Activated CD4-positive, alpha-beta memory T cell treated with anti-CD3 and anti-CD28 coated beads, Interleukin-2, amount 10 ng/mL, durations not matched to agents 7 days and 5 days (primary cell): ENCODE data around the gene SH3PXD2B. TPM values are rescaled to one million over a fixed set of nuclear protein-coding genes. Genes with fewer than 3 reads are reported as not detected.
"Not testable (repeated sequence)": the region's sequence is repeated elsewhere in the genome, so short reads cannot be mapped to it uniquely, and the experiment has no call there.

Source experiments
- CTCF ChIA-PET: fragments of 350-600 bp; sonication (Branson Sonifier 250); formaldehyde crosslinking; loops from one replicate; lab custom pipeline; 2021; ENCODE audit warnings: antibody characterized with exemption, inconsistent platforms; lab: Charles Lee
- POLR2A ChIA-PET: fragments of 350-600 bp; sonication (Branson Sonifier 250); formaldehyde crosslinking; loops from one replicate; lab custom pipeline; 2021; ENCODE audit warnings: antibody characterized with exemption; lab: Charles Lee
- DNase-seq: peaks from one replicate; pipeline ENCODE4 v3.0.0-alpha.2; 2020
- H3K27ac Mint-ChIP-seq: one replicate; pipeline ENCODE4 v1.8.0; 2021; ENCODE audit warnings: mild to moderate bottlenecking, mixed read lengths
- H3K27me3 Mint-ChIP-seq: one replicate; pipeline ENCODE4 v1.8.0; 2021; ENCODE audit warnings: mixed read lengths
- H3K36me3 Mint-ChIP-seq: one replicate; pipeline ENCODE4 v1.8.0; 2021; ENCODE audit warnings: low read depth, mixed read lengths
- H3K4me1 Mint-ChIP-seq: one replicate; pipeline ENCODE4 v1.8.0; 2021; ENCODE audit warnings: mixed read lengths
- H3K4me3 Mint-ChIP-seq: one replicate; pipeline ENCODE4 v1.8.0; 2021; ENCODE audit warnings: mild to moderate bottlenecking, mixed read lengths
- H3K9me3 Mint-ChIP-seq: one replicate; pipeline ENCODE4 v1.8.0; 2021; ENCODE audit warnings: mixed read lengths
- total RNA-seq, 2 experiments: library from RNA; stranded (reverse); gene quantifications; one replicate each; pipeline ENCODE4 v1.2.3, GENCODE V29; 2021

SH3PXD2B gene
- total RNA-seq, 2 experiments from 2014 or later: 0.25 TPM

- Mint-ChIP-seq H3K36me3 (no peaks in the 10 kb centered on the region), H3K4me3 (no peak overlapping the region), H3K27ac (no peak overlapping the region), H3K4me1 (no peaks in the 10 kb centered on the region), H3K9me3 (peaks cover 1% of the 10 kb centered on the region), H3K27me3 (peaks cover 36% of the 10 kb centered on the region)
- ChIA-PET CTCF (interaction anchor here (1.1 kb wide), 1 partner anchor 46 kb away, joined by 3 read pairs; no protein-coding TSS in a partner anchor), POLR2A (no interaction called here)
- DNase-seq: no peak
Measured at GRCh38 chr5:172402531-172403188, 51.7 kb downstream of the SH3PXD2B start.

GRCh38 chr5:172402031-172402430 is 52.3 kb downstream of the SH3PXD2B start:
- POLR2A ChIA-PET, H3K9me3 Mint-ChIP-seq: not testable (repeated sequence)

GRCh38 chr5:172399826-172400225 is 54.5 kb downstream of the SH3PXD2B start:
- Mint-ChIP-seq H3K27me3 (peaks cover 28% of the 10 kb centered on the region), H3K4me1 (peaks cover 11% of the 10 kb centered on the region), H3K4me3 (no peak overlapping the region), H3K36me3 (peaks cover 6% of the 10 kb centered on the region), H3K9me3 (peaks cover 15% of the 10 kb centered on the region), H3K27ac (no peak overlapping the region)
- ChIA-PET CTCF (no interaction called here), POLR2A (no interaction called here)
- DNase-seq: no peak

More at GRCh38 chr5:172402031-172402430, 52.3 kb downstream of the SH3PXD2B start:
- peaks cover 31% of the 10 kb centered on the region for H3K27me3 Mint-ChIP-seq
- DNase-seq, H3K36me3 Mint-ChIP-seq, CTCF ChIA-PET, H3K4me3 Mint-ChIP-seq, H3K4me1 Mint-ChIP-seq, H3K27ac Mint-ChIP-seq: not testable (repeated sequence)

GRCh38 chr5:172399336-172399735 is 55.0 kb downstream of the SH3PXD2B start:
- Mint-ChIP-seq H3K4me1 (peaks cover 14% of the 10 kb centered on the region), H3K27me3 (peaks cover 30% of the 10 kb centered on the region), H3K4me3 (no peak overlapping the region), H3K9me3 (peaks cover 17% of the 10 kb centered on the region), H3K36me3 (peaks cover 6% of the 10 kb centered on the region), H3K27ac (no peak overlapping the region)
- POLR2A ChIA-PET: no interaction called here
- CTCF ChIA-PET: no interaction called here
- DNase-seq: no peak

GRCh38 chr5:172398645-172399044 is 55.7 kb downstream of the SH3PXD2B start:
- H3K27ac Mint-ChIP-seq, H3K36me3 Mint-ChIP-seq, POLR2A ChIA-PET, H3K4me3 Mint-ChIP-seq, DNase-seq, CTCF ChIA-PET: not testable (repeated sequence)
- Mint-ChIP-seq H3K4me1 (peaks cover 15% of the 10 kb centered on the region), H3K27me3 (peaks cover 32% of the 10 kb centered on the region), H3K9me3 (peaks cover 21% of the 10 kb centered on the region)

- H3K27me3 Mint-ChIP-seq: peaks cover 34% of the 10 kb centered on the region
- H3K36me3 Mint-ChIP-seq, POLR2A ChIA-PET, DNase-seq, H3K4me3 Mint-ChIP-seq, H3K27ac Mint-ChIP-seq, CTCF ChIA-PET: not testable (repeated sequence)
- peaks cover 21% of the 10 kb centered on the region for H3K9me3 Mint-ChIP-seq
- peaks cover 15% of the 10 kb centered on the region for H3K4me1 Mint-ChIP-seq
Measured at GRCh38 chr5:172396994-172397393, 57.3 kb downstream of the SH3PXD2B start.

- peaks cover 6% of the 10 kb centered on the region for H3K36me3 Mint-ChIP-seq
- H3K27me3 Mint-ChIP-seq: peaks cover 32% of the 10 kb centered on the region
- peaks cover 21% of the 10 kb centered on the region for H3K9me3 Mint-ChIP-seq
- CTCF ChIA-PET: interaction anchor here (0.7 to 0.9 kb wide), 2 partner anchors 55 to 171 kb away, joined by 3 read pairs; no protein-coding TSS in a partner anchor
- no peak overlapping the region for H3K4me3 Mint-ChIP-seq
- H3K27ac Mint-ChIP-seq: no peak overlapping the region
- peaks cover 15% of the 10 kb centered on the region for H3K4me1 Mint-ChIP-seq
- no peak for DNase-seq
- POLR2A ChIA-PET: no interaction called here
Measured at GRCh38 chr5:172396220-172396619, 58.1 kb downstream of the SH3PXD2B start.

GRCh38 chr5:172395483-172395882 is 58.8 kb downstream of the SH3PXD2B start:
- H3K36me3 Mint-ChIP-seq: peaks cover 6% of the 10 kb centered on the region
- CTCF ChIA-PET: interaction anchor here (0.7 to 0.9 kb wide), 2 partner anchors 56 to 170 kb away, joined by 3 read pairs; no protein-coding TSS in a partner anchor
- H3K9me3 Mint-ChIP-seq: peaks cover 21% of the 10 kb centered on the region
- no peak overlapping the region for H3K4me3 Mint-ChIP-seq
- POLR2A ChIA-PET: no interaction called here
- H3K27me3 Mint-ChIP-seq: peaks cover 31% of the 10 kb centered on the region
- DNase-seq: no peak
- peak overlapping the region; percentile 4 for H3K27ac Mint-ChIP-seq
- H3K4me1 Mint-ChIP-seq: peaks cover 15% of the 10 kb centered on the region

GRCh38 chr5:172389578-172390112 is 64.7 kb downstream of the SH3PXD2B start:
- no peak overlapping the region for H3K27ac Mint-ChIP-seq
- H3K27me3 Mint-ChIP-seq: peaks cover 19% of the 10 kb centered on the region
- peaks cover 6% of the 10 kb centered on the region for H3K9me3 Mint-ChIP-seq
- POLR2A ChIA-PET: no interaction called here
- no peaks in the 10 kb centered on the region for H3K36me3 Mint-ChIP-seq
- H3K4me3 Mint-ChIP-seq: no peak overlapping the region
- CTCF ChIA-PET: interaction anchor here (0.7 to 0.9 kb wide), 2 partner anchors 20 to 903 kb away, joined by 3 read pairs; no protein-coding TSS in a partner anchor
- H3K4me1 Mint-ChIP-seq: peaks cover 4% of the 10 kb centered on the region
- no peak for DNase-seq

GRCh38 chr5:172388246-172388733 is 66.0 kb downstream of the SH3PXD2B start:
- no peaks in the 10 kb centered on the region for H3K36me3 Mint-ChIP-seq
- no peak for DNase-seq
- no peak overlapping the region for H3K4me3 Mint-ChIP-seq
- peaks cover 12% of the 10 kb centered on the region for H3K27me3 Mint-ChIP-seq
- ChIA-PET CTCF (interaction anchor here (1.6 kb wide), 1 partner anchor 16 kb away, joined by 6 read pairs; no protein-coding TSS in a partner anchor), POLR2A (no interaction called here)
- no peak overlapping the region for H3K27ac Mint-ChIP-seq
- no peaks in the 10 kb centered on the region for H3K9me3 Mint-ChIP-seq
- no peaks in the 10 kb centered on the region for H3K4me1 Mint-ChIP-seq

- H3K9me3 Mint-ChIP-seq: no peaks in the 10 kb centered on the region
- ChIA-PET POLR2A (no interaction called here), CTCF (no interaction called here)
- no peak overlapping the region for H3K4me3 Mint-ChIP-seq
- no peaks in the 10 kb centered on the region for H3K36me3 Mint-ChIP-seq
- H3K27ac Mint-ChIP-seq: no peak overlapping the region
- no peak for DNase-seq
- H3K27me3 Mint-ChIP-seq: peaks cover 5% of the 10 kb centered on the region
- H3K4me1 Mint-ChIP-seq: no peaks in the 10 kb centered on the region
Measured at GRCh38 chr5:172385707-172386106, 68.6 kb downstream of the SH3PXD2B start.

GRCh38 chr5:172385010-172385563 is 69.2 kb downstream of the SH3PXD2B start:
- no peaks in the 10 kb centered on the region for H3K4me1 Mint-ChIP-seq
- H3K9me3 Mint-ChIP-seq: no peaks in the 10 kb centered on the region
- no peak overlapping the region for H3K27ac Mint-ChIP-seq
- no peak for DNase-seq
- no peaks in the 10 kb centered on the region for H3K36me3 Mint-ChIP-seq
- peaks cover 5% of the 10 kb centered on the region for H3K27me3 Mint-ChIP-seq
- H3K4me3 Mint-ChIP-seq: no peak overlapping the region
- ChIA-PET CTCF (interaction anchor here (1.2 kb wide), 1 partner anchor 15 kb away, joined by 3 read pairs; no protein-coding TSS in a partner anchor), POLR2A (no interaction called here)

GRCh38 chr5:172383191-172383802 is 71.0 kb downstream of the SH3PXD2B start:
- peaks cover 4% of the 10 kb centered on the region for H3K27me3 Mint-ChIP-seq
- DNase-seq: no peak
- ChIA-PET CTCF (no interaction called here), POLR2A (no interaction called here)
- H3K4me1 Mint-ChIP-seq: peaks cover 2% of the 10 kb centered on the region
- no peak overlapping the region for H3K4me3 Mint-ChIP-seq
- H3K9me3 Mint-ChIP-seq: no peaks in the 10 kb centered on the region
- no peaks in the 10 kb centered on the region for H3K36me3 Mint-ChIP-seq
- H3K27ac Mint-ChIP-seq: no peak overlapping the region
